Prostate gland (tissue), 2 donors: ENCODE data around the gene SPATS2. TPM values are rescaled to one million over a fixed set of nuclear protein-coding genes. Genes with fewer than 3 reads are reported as not detected.

Source experiments
- DNase-seq: peaks from one replicate; pipeline ENCODE4 v3.0.0-alpha.2; 2019; ENCODE audit warnings: low spot score
- H3K27ac ChIP-seq, 2 donors: fragments of 200-600 bp; sonication (generic); 2 replicates each; pipeline ENCODE4 v1.5.1; 2017 to 2019
- H3K27me3 ChIP-seq: fragments of 200-600 bp; sonication (generic); replicated peaks from 2 replicates; pipeline ENCODE4 v1.5.1; 2019; ENCODE audit not compliant: insufficient read depth
- H3K36me3 ChIP-seq, 2 donors: fragments of 200-600 bp; sonication (generic); 1 replicate in 1 of 2; 2 replicates in 1 of 2; pipeline versions ENCODE4 v1.5.1 to v1.8.1; 2017 to 2019
- H3K4me1 ChIP-seq: fragments of 200-600 bp; sonication (generic); replicated peaks from 2 replicates; pipeline ENCODE4 v1.5.1; 2019
- H3K4me3 ChIP-seq, 2 donors: fragments of 200-600 bp; sonication (generic); 2 replicates each; pipeline ENCODE4 v1.5.1; 2017 to 2019
- H3K9me3 ChIP-seq: fragments of 200-600 bp; sonication (generic); 2 replicates; pipeline ENCODE4 v1.5.1; 2017
- CTCF ChIP-seq, 4 experiments: fragments of 200-600 bp in 2 of 4; fragments of 450-650 bp in 2 of 4; sonication (generic) in 2 of 4; IDR thresholded peaks; 1 replicate in 3 of 4; 2 replicates in 1 of 4; pipeline ENCODE4 v1.5.1; 2016 to 2019; ENCODE audit warnings: antibody characterized with exemption in 4 of 4, mild to moderate bottlenecking in 2 of 4, moderate library complexity in 2 of 4
- POLR2A ChIP-seq: fragments of 450-650 bp; IDR thresholded peaks from one replicate; pipeline ENCODE4 v1.6.1; 2016; ENCODE audit warnings: antibody characterized with exemption, mild to moderate bottlenecking
- POLR2AphosphoS5 ChIP-seq: sonication (generic); formaldehyde crosslinking; IDR thresholded peaks from one replicate; pipeline ENCODE4 v1.6.1; 2017; ENCODE audit warnings: antibody characterized with exemption
- WGBS: methylation state at CpG from one replicate; pipeline ENCODE4 v1.1.5; 2018; 5-methylcytosine and 5-hydroxymethylcytosine counted together
- intact Hi-C: fragments of 100-400 bp; cut with DNase I; formaldehyde crosslinking; loops from one replicate; pipeline ENCODE4 v1.14.2; 2022
- total RNA-seq, 2 donors: library from RNA; depleted of rRNA; stranded (reverse); fragments of >200 nt; gene quantifications; one replicate each; pipeline ENCODE4 v1.1.0, GENCODE V29; 2016

The SPATS2 gene
- total RNA-seq, 2 donors from 2014 or later: 30.1 to 34.2 TPM

GRCh38 chr12:49562831-49563230 is 195.6 kb downstream of the SPATS2 start:
- peaks cover 21 to 37% of the 10 kb centered on the region in 2 donors for H3K36me3 ChIP-seq
- intact Hi-C loops: no loop called here
- H3K4me1 ChIP-seq: no peaks in the 10 kb centered on the region
- no peak overlapping the region for H3K4me3 ChIP-seq
- WGBS: 96% methylated on average over 6 of the region's 6 CpGs
- DNase-seq: no peak
- no peak overlapping the region for H3K27ac ChIP-seq
- no peaks in the 10 kb centered on the region for H3K27me3 ChIP-seq
- H3K9me3 ChIP-seq: no peaks in the 10 kb centered on the region
- TF ChIP-seq POLR2AphosphoS5 (no peak), POLR2A (no peak), CTCF (IDR thresholded peaks at IDR 0.05) (no peak)

GRCh38 chr12:49563951-49564685 is 196.9 kb downstream of the SPATS2 start:
- no peak for DNase-seq
- intact Hi-C loops: no loop called here
- TF ChIP-seq POLR2A: no peak
- TF ChIP-seq POLR2AphosphoS5: no peak
- no peak for TF ChIP-seq CTCF (IDR thresholded peaks at IDR 0.05)
- Histone ChIP-seq H3K27me3 (no peaks in the 10 kb centered on the region), H3K36me3 (peaks cover 14 to 35% of the 10 kb centered on the region in 2 donors), H3K27ac (no peak overlapping the region), H3K4me1 (peaks cover 3% of the 10 kb centered on the region), H3K4me3 (no peak overlapping the region), H3K9me3 (no peaks in the 10 kb centered on the region)
- WGBS: 94% methylated on average over 14 of the region's 14 CpGs

- Histone ChIP-seq H3K9me3 (no peaks in the 10 kb centered on the region), H3K4me1 (peaks cover 3% of the 10 kb centered on the region), H3K4me3 (no peak overlapping the region), H3K27me3 (no peaks in the 10 kb centered on the region), H3K27ac (no peak overlapping the region), H3K36me3 (peaks cover 14 to 28% of the 10 kb centered on the region in 2 donors)
- no peak for TF ChIP-seq POLR2AphosphoS5
- TF ChIP-seq CTCF (IDR thresholded peaks at IDR 0.05): no peak
- TF ChIP-seq POLR2A: no peak
- intact Hi-C loops: no loop called here
- 88% methylated on average over 8 of the region's 8 CpGs for WGBS
- DNase-seq: no peak
Observed at GRCh38 chr12:49564686-49565405, 197.6 kb downstream of the SPATS2 start.

GRCh38 chr12:49565406-49566265 is 198.4 kb downstream of the SPATS2 start:
- WGBS: 94% methylated on average over 12 of the region's 12 CpGs
- H3K9me3 ChIP-seq: no peaks in the 10 kb centered on the region
- intact Hi-C loops: no loop called here
- H3K27me3 ChIP-seq: no peaks in the 10 kb centered on the region
- H3K36me3 ChIP-seq: peaks cover 11 to 26% of the 10 kb centered on the region in 2 donors
- TF ChIP-seq POLR2AphosphoS5 (no peak), CTCF (IDR thresholded peaks at IDR 0.05) (no peak), POLR2A (no peak)
- H3K27ac ChIP-seq: no peak overlapping the region
- peaks cover 3% of the 10 kb centered on the region for H3K4me1 ChIP-seq
- no peak for DNase-seq
- no peak overlapping the region for H3K4me3 ChIP-seq
